Left forelimb (tissue), 1 donor: ENCODE results near the gene CD248.
A peak's percentile ranks its signal among the peaks of the same experiment; 100 is the strongest.
"Not testable (repeated sequence)": the region's sequence is repeated elsewhere in the genome, so short reads cannot be mapped to it uniquely, and the experiment has no call there.

ENCODE experiments used
- DNase-seq: peaks from one replicate; pipeline ENCODE4 v3.0.0-alpha.2; 2018; ENCODE audit warnings: low spot score

The CD248 gene

GRCh38 chr11:66288671-66289547 is 27.9 kb downstream of the CD248 start, which contains the start of gene YIF1A:
Gene YIF1A, minus strand, starts transcription at chr11:66289143. Its CDS starts 158 bp downstream, at chr11:66288985.
- DNase-seq, result peak; percentile 98

GRCh38 chr11:66287889-66288670 is 28.8 kb downstream of the CD248 start:
- no peak for DNase-seq

- no peak for DNase-seq
Measured at GRCh38 chr11:66287211-66287888, 29.5 kb downstream of the CD248 start.

- no peak for DNase-seq
Measured at GRCh38 chr11:66286699-66287098, 30.1 kb downstream of the CD248 start.

- DNase-seq, result no peak
Measured at GRCh38 chr11:66285250-66285947, 31.4 kb downstream of the CD248 start.

- DNase-seq, result no peak
Measured at GRCh38 chr11:66284526-66285078, 32.2 kb downstream of the CD248 start.

- no peak for DNase-seq
Measured at GRCh38 chr11:66283461-66284105, 33.3 kb downstream of the CD248 start.

GRCh38 chr11:66282468-66283455 is 34.1 kb downstream of the CD248 start:
- peak; percentile 96 for DNase-seq

GRCh38 chr11:66281776-66282467 is 34.9 kb downstream of the CD248 start:
- DNase-seq, result no peak

- no peak for DNase-seq
Measured at GRCh38 chr11:66281001-66281400, 35.8 kb downstream of the CD248 start.

- no peak for DNase-seq
Measured at GRCh38 chr11:66280428-66280827, 36.4 kb downstream of the CD248 start.

GRCh38 chr11:66279092-66279734 is 37.6 kb downstream of the CD248 start:
- DNase-seq, result no peak

GRCh38 chr11:66278363-66279091 is 38.3 kb downstream of the CD248 start:
- DNase-seq, result no peak

GRCh38 chr11:66277471-66278362 is 39.1 kb downstream of the CD248 start, which contains the start of gene CNIH2:
Gene CNIH2, plus strand, starts transcription at chr11:66278175. Its CDS starts 282 bp downstream, at chr11:66278457.
- no peak for DNase-seq

- DNase-seq, result not testable (repeated sequence)
Measured at GRCh38 chr11:66277064-66277463, 39.8 kb downstream of the CD248 start.

- DNase-seq, result not testable (repeated sequence)
Measured at GRCh38 chr11:66276619-66277018, 40.2 kb downstream of the CD248 start.
